ENCODE results near the gene LRP2.

LRP2 gene

DNA sequence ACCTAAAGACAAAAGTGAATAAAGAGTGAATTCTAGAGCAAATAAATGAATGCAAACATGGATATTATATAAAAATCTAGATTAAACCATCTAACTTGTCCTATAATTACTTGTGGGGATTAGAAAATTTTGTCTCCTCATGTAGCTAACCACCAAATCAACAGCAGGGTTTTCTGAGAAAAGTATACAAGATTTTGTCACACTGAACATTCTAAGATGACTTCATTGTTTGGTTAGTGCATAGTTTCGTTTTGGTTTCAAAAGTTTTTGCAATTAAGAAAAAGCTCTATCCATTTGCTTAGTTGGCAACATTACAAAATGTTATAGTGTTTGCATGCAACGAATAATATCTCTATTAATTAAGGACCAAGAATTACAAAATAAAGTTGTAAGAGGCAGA lies 125.0 kb downstream of the LRP2 start:
- TF ChIP-seq, protein P1, sequence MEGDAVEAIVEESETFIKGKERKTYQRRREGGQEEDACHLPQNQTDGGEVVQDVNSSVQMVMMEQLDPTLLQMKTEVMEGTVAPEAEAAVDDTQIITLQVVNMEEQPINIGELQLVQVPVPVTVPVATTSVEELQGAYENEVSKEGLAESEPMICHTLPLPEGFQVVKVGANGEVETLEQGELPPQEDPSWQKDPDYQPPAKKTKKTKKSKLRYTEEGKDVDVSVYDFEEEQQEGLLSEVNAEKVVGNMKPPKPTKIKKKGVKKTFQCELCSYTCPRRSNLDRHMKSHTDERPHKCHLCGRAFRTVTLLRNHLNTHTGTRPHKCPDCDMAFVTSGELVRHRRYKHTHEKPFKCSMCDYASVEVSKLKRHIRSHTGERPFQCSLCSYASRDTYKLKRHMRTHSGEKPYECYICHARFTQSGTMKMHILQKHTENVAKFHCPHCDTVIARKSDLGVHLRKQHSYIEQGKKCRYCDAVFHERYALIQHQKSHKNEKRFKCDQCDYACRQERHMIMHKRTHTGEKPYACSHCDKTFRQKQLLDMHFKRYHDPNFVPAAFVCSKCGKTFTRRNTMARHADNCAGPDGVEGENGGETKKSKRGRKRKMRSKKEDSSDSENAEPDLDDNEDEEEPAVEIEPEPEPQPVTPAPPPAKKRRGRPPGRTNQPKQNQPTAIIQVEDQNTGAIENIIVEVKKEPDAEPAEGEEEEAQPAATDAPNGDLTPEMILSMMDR (IDR thresholded peaks at IDR 0.05) = no peak
- Mint-ChIP-seq H3K9me3 (no peaks in the 10 kb centered on the region), H3K27me3 (ENCODE audit: low read depth, poor library complexity) (no peaks in the 10 kb centered on the region), H3K4me1 (no peaks in the 10 kb centered on the region), H3K36me3 (ENCODE audit: low read depth) (no peaks in the 10 kb centered on the region), H3K27ac (no peak overlapping the region), H3K4me3 (no peak overlapping the region)
- no peak for DNase-seq

DNA sequence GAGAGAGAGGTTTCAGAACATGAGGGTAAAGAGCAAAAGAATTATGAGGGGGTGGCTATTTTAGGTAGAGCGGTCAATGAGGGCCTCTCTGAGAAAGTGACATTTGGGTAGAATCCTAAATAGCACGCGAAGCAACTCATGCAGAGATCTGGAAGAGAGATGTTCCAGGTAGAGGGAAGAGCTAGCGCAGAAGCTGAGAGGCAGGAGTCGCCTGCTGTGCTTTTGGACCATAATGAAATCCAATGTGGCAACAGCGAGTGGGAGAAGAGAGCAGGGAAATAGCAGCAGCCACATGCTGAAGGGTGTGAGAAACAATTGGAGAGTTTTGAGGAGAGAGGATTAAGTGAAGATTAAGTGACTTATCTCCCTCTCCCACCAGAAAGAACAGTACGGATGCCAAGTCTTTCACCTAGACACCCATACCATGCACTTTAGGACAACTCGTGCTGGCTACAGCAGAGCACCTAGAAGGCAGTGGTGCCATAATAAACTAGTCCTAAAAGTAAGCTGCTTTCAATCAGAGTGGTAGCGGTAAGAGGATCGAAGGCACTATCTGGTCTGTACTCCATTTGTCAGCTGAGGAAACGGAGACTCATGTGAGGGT lies 129.7 kb downstream of the LRP2 start:
- no peak for DNase-seq
- Mint-ChIP-seq H3K9me3 (no peaks in the 10 kb centered on the region), H3K27me3 (ENCODE audit: low read depth, poor library complexity) (no peaks in the 10 kb centered on the region), H3K36me3 (ENCODE audit: low read depth) (no peaks in the 10 kb centered on the region), H3K4me3 (no peak overlapping the region), H3K27ac (no peak overlapping the region), H3K4me1 (peaks cover 11% of the 10 kb centered on the region)
- TF ChIP-seq, protein P1 (IDR thresholded peaks at IDR 0.05) = no peak

DNA sequence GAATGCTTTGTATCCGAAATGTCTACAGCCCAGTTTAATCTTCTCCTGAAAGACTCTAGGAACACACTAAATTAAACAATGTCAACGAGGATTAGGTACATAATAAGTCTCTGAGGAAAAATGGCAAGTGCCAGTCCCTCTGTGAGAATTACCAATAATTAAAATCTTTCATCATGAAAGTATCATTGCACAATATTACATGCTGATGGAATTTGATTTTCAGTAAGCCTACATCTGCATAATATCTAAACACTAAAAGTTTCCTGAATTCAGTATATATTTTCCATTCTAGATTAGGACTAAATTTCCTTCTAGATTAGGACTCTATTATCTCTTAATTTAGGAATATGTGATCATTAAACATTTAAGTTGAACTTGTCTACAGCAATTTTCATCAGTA lies 132.1 kb downstream of the LRP2 start:
- H3K9me3 Mint-ChIP-seq = no peaks in the 10 kb centered on the region

DNA sequence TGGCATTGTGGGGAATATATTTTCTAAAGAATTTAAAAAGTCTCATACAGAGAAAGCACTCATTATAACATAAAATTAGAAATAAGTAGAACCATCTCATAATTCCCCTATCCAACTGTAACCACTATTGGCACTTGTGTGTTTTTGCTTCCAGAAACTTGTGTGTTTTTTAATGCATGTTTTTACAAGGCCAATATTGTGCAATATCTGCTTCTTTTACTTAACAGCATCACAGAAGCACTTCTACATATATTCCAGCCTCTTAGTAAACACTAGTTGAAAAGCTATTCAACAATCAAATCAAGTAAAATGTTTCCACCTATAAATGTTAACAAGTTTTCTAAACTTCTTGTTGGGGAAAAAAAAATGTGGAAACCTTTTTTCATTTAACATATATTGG lies 132.7 kb downstream of the LRP2 start:
- Mint-ChIP-seq H3K27me3 (ENCODE audit: low read depth, poor library complexity) (no peaks in the 10 kb centered on the region), H3K27ac (no peak overlapping the region), H3K36me3 (ENCODE audit: low read depth) (no peaks in the 10 kb centered on the region), H3K9me3 (no peaks in the 10 kb centered on the region), H3K4me1 (peaks cover 13% of the 10 kb centered on the region), H3K4me3 (no peak overlapping the region)
- no peak for DNase-seq
- TF ChIP-seq, protein P1 (IDR thresholded peaks at IDR 0.05) = no peak

More for the DNA sequence above, 132.1 kb downstream of the LRP2 start:
- Mint-ChIP-seq H3K4me3 (no peak overlapping the region), H3K36me3 (ENCODE audit: low read depth) (no peaks in the 10 kb centered on the region), H3K27me3 (ENCODE audit: low read depth, poor library complexity) (no peaks in the 10 kb centered on the region), H3K4me1 (peaks cover 13% of the 10 kb centered on the region), H3K27ac (no peak overlapping the region)
- DNase-seq = no peak
- TF ChIP-seq, protein P1 (IDR thresholded peaks at IDR 0.05) = no peak

DNA sequence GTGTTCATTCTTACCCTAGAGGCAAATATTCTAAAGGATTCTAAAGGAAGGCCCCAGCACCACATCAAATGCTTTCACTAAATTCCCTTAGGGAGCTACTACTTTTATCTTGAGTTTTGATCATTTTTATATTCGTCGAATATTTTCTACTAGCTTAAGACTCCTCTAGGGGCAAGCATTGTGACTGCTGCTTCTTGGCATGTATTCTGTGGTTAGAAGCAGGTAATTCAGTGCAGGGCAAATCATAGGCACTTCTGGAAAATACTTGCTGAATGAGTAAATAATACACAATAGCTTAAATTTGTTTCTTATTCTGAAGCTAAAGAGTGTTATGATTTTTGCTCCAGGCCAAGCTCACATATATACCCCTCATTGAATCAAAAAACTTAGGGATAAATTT lies 136.4 kb downstream of the LRP2 start:
- TF ChIP-seq, protein P1 (IDR thresholded peaks at IDR 0.05) = no peak
- no peaks in the 10 kb centered on the region for H3K36me3 Mint-ChIP-seq (ENCODE audit: low read depth)
- no peak for DNase-seq
- H3K4me1 Mint-ChIP-seq = peaks cover 7% of the 10 kb centered on the region
- no peaks in the 10 kb centered on the region for H3K9me3 Mint-ChIP-seq
- no peaks in the 10 kb centered on the region for H3K27me3 Mint-ChIP-seq (ENCODE audit: low read depth, poor library complexity)
- no peak overlapping the region for H3K27ac Mint-ChIP-seq
- no peak overlapping the region for H3K4me3 Mint-ChIP-seq

DNA sequence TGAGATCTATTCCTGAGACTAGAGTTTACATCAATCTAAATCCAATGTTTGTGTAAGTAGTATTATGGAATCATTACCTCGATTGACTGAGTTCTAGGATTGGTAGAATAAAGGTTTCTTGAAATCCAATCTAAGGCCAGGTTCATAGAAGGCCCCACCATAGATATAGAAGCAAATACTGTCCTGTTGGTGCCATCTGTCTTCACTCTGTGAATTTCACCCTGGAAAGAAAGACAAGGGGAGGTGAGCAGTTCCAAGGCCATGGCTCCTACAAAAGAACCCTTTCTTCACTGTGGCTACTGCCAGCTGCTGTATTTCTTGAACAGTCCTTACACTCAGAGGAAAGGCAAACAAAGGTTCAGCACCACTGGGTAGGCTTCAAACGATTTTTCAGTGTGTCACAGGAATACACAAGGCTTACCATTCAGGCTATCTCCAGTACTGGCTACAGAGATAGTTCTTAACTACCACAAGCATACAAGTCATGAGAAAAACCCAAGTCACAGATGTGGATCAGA lies 137.0 kb downstream of the LRP2 start:
- TF ChIP-seq, protein P1 (IDR thresholded peaks at IDR 0.05) = no peak
- H3K36me3 Mint-ChIP-seq (ENCODE audit: low read depth) = no peaks in the 10 kb centered on the region
- no peak for DNase-seq
- peaks cover 7% of the 10 kb centered on the region for H3K4me1 Mint-ChIP-seq
- no peak overlapping the region for H3K4me3 Mint-ChIP-seq
- H3K27ac Mint-ChIP-seq = no peak overlapping the region
- no peaks in the 10 kb centered on the region for H3K27me3 Mint-ChIP-seq (ENCODE audit: low read depth, poor library complexity)
- H3K9me3 Mint-ChIP-seq = no peaks in the 10 kb centered on the region
